Uterus (tissue), 4 donors: ENCODE results near the gene ARHGEF17. TPM values are rescaled to one million over a fixed set of nuclear protein-coding genes. Genes with fewer than 3 reads are reported as not detected.

Source experiments
- DNase-seq, 2 donors: peaks; one replicate each; pipeline ENCODE4 v3.0.0-alpha.2; 2019 to 2020
- H3K27ac ChIP-seq, 2 donors: fragments of 200-600 bp; sonication (generic); 1 replicate in 1 of 2; 2 replicates in 1 of 2; pipeline ENCODE4 v1.5.1; 2016 to 2018
- H3K27me3 ChIP-seq, 2 donors: fragments of 200-600 bp; sonication (generic); one replicate each; pipeline ENCODE4 v1.5.1; 2018 to 2019; ENCODE audit warnings: control low read depth in 1 of 2
- H3K36me3 ChIP-seq, 2 donors: fragments of 200-600 bp; sonication (generic); one replicate each; pipeline ENCODE4 v1.5.1; 2019; ENCODE audit warnings: control low read depth in 1 of 2
- H3K4me1 ChIP-seq, 2 donors: fragments of 200-600 bp; sonication (generic); one replicate each; pipeline ENCODE4 v1.5.1; 2018 to 2019; ENCODE audit warnings: control low read depth in 1 of 2
- H3K4me3 ChIP-seq, 2 donors: fragments of 200-600 bp; sonication (generic); 1 replicate in 1 of 2; 2 replicates in 1 of 2; pipeline ENCODE4 v1.5.1; 2018 to 2019; ENCODE audit warnings: mild to moderate bottlenecking in 1 of 2
- H3K9me3 ChIP-seq, 2 donors: fragments of 200-600 bp; sonication (generic); one replicate each; pipeline ENCODE4 v1.5.1; 2019; ENCODE audit warnings: control low read depth in 1 of 2
- CTCF ChIP-seq, 4 experiments: fragments of 200-600 bp in 2 of 4; fragments of 450-650 bp in 2 of 4; sonication (generic) in 2 of 4; IDR thresholded peaks; one replicate each; pipeline ENCODE4 v1.5.1; 2016 to 2019; ENCODE audit warnings: antibody characterized with exemption in 4 of 4, mild to moderate bottlenecking in 2 of 4, moderate library complexity in 1 of 4
- POLR2A ChIP-seq, 2 donors: fragments of 450-650 bp; IDR thresholded peaks; one replicate each; pipeline ENCODE4 v1.6.1; 2016; ENCODE audit warnings: antibody characterized with exemption in 2 of 2, mild to moderate bottlenecking in 1 of 2, moderate library complexity in 1 of 2
- intact Hi-C: fragments of 100-400 bp; cut with DNase I; formaldehyde crosslinking; loops from one replicate; pipeline ENCODE4 v1.15.1; 2023; ENCODE audit warnings: low total_unique reads
- total RNA-seq, 4 donors: library from RNA; depleted of rRNA in 3 of 4; stranded (reverse); fragments of >200 nt in 3 of 4; gene quantifications; one replicate each; pipeline versions ENCODE4 v1.1.0 to v1.2.4, GENCODE V29; 2014 to 2023
- donor health status: DM: yes; HTN: yes; CAD: no.

The ARHGEF17 gene
- total RNA-seq, 4 donors from 2014 or later, result 17.9 to 174 (median 58.6) TPM

- H3K27me3 ChIP-seq, result no peaks in the 10 kb centered on the region
- H3K27ac ChIP-seq, result no peak overlapping the region
- no peaks in the 10 kb centered on the region for H3K4me1 ChIP-seq
- H3K4me3 ChIP-seq, result no peak overlapping the region
- no peaks in the 10 kb centered on the region for H3K9me3 ChIP-seq
- intact Hi-C loops, result loop anchor here (5.0 kb wide), 1 partner anchor 43 kb away; no protein-coding TSS in a partner anchor
- TF ChIP-seq CTCF (IDR thresholded peaks at IDR 0.05) (no peak), POLR2A (IDR thresholded peaks at IDR 0.05) (no peak)
- no peak for DNase-seq
- no peaks in the 10 kb centered on the region for H3K36me3 ChIP-seq
Observed at GRCh38 chr11:73389916-73390315, 81.8 kb downstream of the ARHGEF17 start.

- intact Hi-C loops, result loop anchor here (5.0 kb wide), 1 partner anchor 44 kb away; no protein-coding TSS in a partner anchor
- TF ChIP-seq CTCF (IDR thresholded peaks at IDR 0.05) (no peak), POLR2A (IDR thresholded peaks at IDR 0.05) (no peak)
Observed at GRCh38 chr11:73390601-73391565, 82.8 kb downstream of the ARHGEF17 start.

GRCh38 chr11:73391665-73392064, 83.6 kb downstream of the ARHGEF17 start:
- Histone ChIP-seq H3K9me3 (no peaks in the 10 kb centered on the region), H3K4me1 (no peaks in the 10 kb centered on the region), H3K27ac (no peak overlapping the region), H3K27me3 (no peaks in the 10 kb centered on the region), H3K4me3 (no peak overlapping the region), H3K36me3 (no peaks in the 10 kb centered on the region)
- TF ChIP-seq POLR2A (IDR thresholded peaks at IDR 0.05) (no peak), CTCF (IDR thresholded peaks at IDR 0.05) (no peak)
- intact Hi-C loops, result loop anchor here (5.0 kb wide), 1 partner anchor 44 kb away; no protein-coding TSS in a partner anchor
- no peak for DNase-seq

More at GRCh38 chr11:73390601-73391565, 82.8 kb downstream of the ARHGEF17 start:
- H3K27ac ChIP-seq, result no peak overlapping the region
- no peaks in the 10 kb centered on the region for H3K36me3 ChIP-seq
- no peaks in the 10 kb centered on the region for H3K4me1 ChIP-seq
- no peak overlapping the region for H3K4me3 ChIP-seq
- no peaks in the 10 kb centered on the region for H3K27me3 ChIP-seq
- no peak for DNase-seq
- H3K9me3 ChIP-seq, result no peaks in the 10 kb centered on the region

DNA sequence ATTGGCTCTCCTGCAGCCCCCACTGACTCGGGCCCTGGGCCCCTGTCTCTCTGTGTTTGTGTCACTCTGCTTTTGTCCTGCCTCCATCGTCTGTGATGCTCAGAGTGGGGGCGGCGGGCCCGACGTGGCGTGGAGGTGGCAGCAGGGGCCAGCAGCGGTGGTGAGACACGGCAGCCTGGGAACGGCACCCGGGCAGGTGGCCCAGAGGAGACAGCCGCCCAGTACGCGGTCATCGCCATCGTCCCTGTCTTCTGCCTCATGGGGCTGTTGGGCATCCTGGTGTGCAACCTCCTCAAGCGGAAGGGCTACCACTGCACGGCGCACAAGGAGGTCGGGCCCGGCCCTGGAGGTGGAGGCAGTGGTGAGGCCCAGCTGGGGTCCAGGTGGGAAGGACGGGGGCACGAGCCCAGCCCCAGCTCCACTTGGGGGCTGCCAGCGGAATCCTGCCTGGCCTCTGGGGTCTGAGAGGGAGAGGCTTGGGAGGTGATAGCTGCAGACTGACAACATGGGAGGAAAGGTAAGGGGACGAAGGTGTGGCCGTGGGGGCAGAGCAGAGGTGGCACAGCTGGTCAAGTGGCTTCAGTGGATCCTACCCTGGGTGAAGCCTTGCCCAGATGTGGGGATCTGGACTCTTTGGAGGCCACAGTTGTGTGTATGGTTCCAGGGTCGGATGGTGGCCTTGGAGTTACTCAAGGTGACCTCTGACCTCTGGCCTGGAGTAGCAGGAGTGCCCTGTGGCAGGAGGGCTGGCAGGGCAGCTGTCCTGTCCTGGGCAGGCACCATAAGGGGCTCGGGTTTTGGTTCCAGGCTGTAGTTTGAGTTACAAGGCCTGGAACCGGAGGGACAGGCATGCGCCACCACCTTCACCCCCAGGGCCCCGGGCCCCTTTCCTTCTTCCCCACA, 84.3 kb downstream of the ARHGEF17 start:
- no peak overlapping the region for H3K27ac ChIP-seq
- no peaks in the 10 kb centered on the region for H3K36me3 ChIP-seq
- TF ChIP-seq CTCF (IDR thresholded peaks at IDR 0.05) (no peak), POLR2A (IDR thresholded peaks at IDR 0.05) (no peak)
- DNase-seq, result no peak
- intact Hi-C loops, result loop anchor here (5.0 kb wide), 1 partner anchor 45 kb away; no protein-coding TSS in a partner anchor
- no peaks in the 10 kb centered on the region for H3K9me3 ChIP-seq
- no peaks in the 10 kb centered on the region for H3K27me3 ChIP-seq
- no peaks in the 10 kb centered on the region for H3K4me1 ChIP-seq
- H3K4me3 ChIP-seq, result no peak overlapping the region
